HG02973 (cell line): ENCODE data around the gene SNW1.

Source experiments
- ATAC-seq: cut with Tn5 transposase; IDR thresholded peaks from one replicate; pipeline ENCODE4 v1.9.1; 2021; ENCODE audit warnings: moderate library complexity; ENCODE audit not compliant: unreplicated experiment

The SNW1 gene

GRCh38 chr14:77674931-77675330, 86.0 kb downstream of the SNW1 start:
- no peak for ATAC-seq

DNA sequence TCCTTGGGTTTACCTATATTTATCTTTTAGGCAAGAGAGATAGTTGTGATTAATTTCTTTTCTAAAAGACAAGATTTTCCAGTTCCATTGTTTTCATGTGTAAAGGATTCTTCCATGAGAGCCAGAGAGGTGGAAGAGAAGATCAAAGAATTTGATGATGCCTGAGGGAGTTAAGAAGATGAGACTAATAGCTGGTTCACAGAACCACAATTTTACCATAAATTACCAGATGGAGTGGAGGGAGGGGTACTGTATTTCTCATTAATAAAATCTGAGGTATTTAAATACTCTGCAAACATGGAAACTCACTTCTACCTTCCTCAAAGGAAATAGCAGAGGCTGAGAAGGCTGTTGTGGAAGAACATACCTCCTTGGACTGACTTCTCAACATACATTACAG, 87.8 kb downstream of the SNW1 start:
- ATAC-seq = no peak
